GM18511 (cell line): ENCODE data around the gene S100A4.
"Not testable (repeated sequence)": the region's sequence is repeated elsewhere in the genome, so short reads cannot be mapped to it uniquely, and the experiment has no call there.

Experiments
- ATAC-seq: cut with Tn5 transposase; IDR thresholded peaks from one replicate; pipeline ENCODE4 v1.9.1; 2021; ENCODE audit warnings: mild to moderate bottlenecking, moderate library complexity; ENCODE audit not compliant: unreplicated experiment

The S100A4 gene

DNA sequence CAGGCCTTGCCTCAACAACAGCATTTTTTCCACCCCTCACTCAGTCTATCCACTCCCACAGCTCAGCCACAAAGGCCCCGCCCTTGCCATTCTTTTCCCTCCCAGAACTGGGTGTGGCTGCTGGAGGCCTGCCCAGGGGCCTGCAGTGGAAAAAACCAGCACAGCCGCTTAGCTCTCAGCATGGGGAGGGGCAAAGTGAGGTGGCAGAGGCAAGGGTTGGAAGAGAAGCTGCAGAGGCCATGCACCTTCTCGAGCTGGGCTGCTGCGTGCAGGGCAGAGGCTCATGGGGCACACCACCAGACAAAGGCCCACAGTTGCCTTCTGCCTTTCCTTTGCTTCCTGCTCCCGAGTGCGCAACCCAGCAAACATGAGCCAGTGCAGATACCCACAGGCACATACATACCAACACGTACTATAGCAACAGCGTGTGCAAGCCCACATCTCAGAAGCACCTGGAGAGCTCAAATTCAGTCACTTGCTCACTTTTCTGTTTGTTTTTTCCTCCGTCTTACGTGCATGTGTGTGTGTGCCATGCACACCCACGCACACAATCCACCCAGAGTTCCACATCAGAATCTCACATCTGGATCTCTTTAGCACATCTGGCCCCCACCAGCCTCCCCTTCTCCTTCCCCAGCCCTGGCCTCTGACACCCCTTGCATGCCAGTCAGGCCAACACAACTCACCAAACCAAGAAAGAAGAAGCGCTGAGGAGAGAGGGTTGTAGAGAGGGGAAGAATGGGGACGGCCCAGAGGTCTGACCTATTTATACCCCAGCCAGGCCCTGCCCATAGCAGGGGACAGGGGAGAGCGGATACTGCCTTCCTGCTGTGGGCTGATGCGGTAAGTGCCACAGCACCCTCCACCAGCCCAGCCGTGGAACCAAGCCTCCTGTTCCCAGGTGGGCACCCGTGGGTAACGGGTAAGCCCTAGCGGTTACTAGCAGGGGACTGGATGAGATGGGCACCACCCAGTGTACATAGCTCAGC, at the start of gene S100A4:
S100A4 (minus strand) TSS at position 740 of the 989 bp plus-strand sequence. CDS start 1,012 bp downstream, outside the sequence.
- ATAC-seq = peak; percentile 74

DNA sequence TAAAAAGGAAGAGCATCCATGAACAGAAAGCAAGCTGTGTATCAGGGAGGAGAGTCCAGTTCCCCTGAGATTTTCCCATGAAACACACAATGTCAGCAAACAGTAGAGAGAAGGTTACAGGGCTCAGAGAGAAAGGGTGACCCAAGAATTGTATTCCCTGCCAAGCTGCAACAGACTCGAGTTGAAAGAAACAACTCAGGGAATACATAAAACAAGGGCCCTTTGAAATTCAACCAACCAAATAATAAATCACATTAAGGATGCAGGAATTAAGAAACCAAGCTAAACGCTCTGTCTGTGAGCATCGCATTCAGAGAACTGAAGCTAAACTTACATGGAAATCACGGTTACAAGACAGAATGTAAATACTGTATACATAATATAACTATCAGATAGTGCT, 47.1 kb upstream of the S100A4 start:
- ATAC-seq = no peak

DNA sequence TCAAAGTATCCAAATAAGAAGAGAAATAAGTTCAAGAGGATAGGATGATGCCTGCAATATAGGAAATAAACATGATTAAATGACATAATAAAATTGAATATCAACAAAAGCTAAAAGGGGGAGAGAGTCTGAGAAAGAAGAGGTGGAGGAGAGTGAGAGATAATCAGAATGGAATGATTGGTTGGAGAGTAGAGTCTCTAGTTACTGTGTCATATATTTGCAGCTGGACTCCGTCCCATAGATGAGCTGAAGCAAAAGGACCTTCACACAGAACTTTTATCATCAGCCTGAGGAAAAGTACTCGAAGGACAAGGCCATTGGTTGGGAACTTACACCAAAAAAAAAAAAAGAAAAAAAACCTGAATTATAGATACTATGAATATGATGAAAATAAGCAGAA, 42.9 kb upstream of the S100A4 start:
- ATAC-seq = no peak

- not testable (repeated sequence) for ATAC-seq
Observed at GRCh38 chr1:153588033-153588432, 42.4 kb upstream of the S100A4 start.

DNA sequence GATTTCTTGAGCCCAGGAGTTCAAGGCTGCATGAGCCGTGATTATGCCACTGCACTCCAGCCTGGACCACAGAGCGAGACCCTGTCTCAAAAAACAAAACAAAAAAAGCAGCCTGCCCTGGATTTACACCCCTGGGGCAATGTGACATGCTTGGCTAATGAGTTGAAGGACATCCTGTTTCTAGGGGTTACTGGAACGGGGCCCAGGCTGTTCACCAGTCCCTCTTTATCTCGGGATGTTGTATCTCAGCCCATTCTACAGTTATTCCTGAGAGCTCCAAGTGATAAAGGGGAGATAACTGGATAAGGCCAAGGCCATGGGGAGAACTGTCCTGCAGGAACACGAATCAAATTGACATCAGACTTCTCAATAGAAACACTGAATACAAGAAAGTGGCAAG, 41.7 kb upstream of the S100A4 start:
- ATAC-seq = no peak

GRCh38 chr1:153586347-153586746, 40.7 kb upstream of the S100A4 start:
- no peak for ATAC-seq

DNA sequence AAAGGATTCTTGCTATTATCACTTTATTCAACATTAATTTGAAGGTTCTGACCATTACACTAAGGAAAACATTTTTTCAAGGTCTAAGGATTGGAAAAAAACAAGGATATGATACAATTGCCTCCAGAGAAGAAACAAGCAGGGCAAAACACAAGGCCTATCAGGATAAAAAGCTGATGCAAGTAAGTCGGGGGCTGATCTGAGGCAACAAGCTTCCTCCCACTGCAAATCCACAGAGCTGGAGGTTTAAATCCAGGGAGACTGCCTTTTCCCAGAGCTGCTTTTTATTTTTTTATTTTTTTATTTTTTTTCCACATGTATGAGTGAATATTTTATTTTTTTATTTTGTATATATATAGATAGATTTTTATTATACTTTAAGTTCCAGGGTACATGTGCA, 39.4 kb upstream of the S100A4 start:
- no peak for ATAC-seq

- no peak for ATAC-seq
Observed at GRCh38 chr1:153583976-153584375, 38.4 kb upstream of the S100A4 start.

DNA sequence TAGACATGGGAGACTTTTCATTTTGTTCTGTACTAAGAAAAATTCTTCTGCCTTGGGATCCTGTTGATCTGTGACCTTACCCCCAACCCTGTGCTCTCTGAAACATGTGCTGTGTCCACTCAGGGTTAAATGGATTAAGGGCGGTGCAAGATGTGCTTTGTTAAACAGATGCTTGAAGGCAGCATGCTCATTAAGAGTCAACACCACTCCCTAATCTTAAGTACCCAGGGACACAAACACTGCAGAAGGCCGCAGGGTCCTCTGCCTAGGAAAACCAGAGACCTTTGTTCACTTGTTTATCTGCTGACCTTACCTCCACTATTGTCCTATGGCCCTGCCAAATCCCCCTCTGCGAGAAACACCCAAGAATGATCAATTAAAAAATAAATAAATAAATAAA, 37.9 kb upstream of the S100A4 start:
- ATAC-seq = not testable (repeated sequence)

DNA sequence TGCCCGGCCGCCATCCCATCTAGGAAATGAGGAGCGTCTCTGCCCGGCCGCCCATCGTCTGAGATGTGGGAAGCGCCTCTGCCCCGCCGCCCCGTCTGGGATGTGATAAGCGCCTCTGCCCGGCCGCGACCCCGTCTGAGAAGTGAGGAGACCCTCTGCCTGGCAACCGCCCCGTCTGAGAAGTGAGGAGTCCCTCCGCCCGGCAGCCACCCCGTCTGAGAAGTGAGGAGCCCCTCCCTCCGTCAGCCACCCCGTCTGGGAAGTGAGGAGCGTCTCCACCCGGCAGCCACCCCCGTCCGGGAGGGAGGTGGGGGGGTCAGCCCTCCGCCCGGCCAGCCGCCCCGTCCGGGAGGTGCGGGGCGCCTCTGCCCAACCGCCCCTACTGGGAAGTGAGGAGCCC, 37.2 kb upstream of the S100A4 start:
- not testable (repeated sequence) for ATAC-seq

DNA sequence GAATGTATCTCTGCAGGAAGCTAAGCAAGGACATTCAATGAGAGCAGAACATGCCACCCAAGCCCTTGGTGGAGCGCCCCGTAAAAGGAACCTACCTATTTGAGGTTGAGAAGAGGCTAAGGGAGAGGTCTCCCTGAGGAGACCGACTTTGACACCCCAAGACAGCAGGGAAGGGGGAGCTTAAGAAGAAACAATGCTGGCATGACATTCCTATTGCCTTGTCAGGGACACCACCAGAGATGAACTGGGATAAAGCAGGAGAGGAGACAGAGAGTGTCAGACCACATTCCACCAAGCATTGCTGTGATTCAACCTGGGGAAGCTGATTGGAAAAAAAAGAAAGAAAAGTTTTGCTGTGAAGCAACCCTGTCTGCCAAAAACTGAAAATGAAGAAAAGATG, 33.3 kb upstream of the S100A4 start:
- no peak for ATAC-seq

GRCh38 chr1:153578490-153578889, 32.9 kb upstream of the S100A4 start:
- ATAC-seq = no peak

- ATAC-seq = no peak
Observed at GRCh38 chr1:153577624-153578051, 32.0 kb upstream of the S100A4 start.

DNA sequence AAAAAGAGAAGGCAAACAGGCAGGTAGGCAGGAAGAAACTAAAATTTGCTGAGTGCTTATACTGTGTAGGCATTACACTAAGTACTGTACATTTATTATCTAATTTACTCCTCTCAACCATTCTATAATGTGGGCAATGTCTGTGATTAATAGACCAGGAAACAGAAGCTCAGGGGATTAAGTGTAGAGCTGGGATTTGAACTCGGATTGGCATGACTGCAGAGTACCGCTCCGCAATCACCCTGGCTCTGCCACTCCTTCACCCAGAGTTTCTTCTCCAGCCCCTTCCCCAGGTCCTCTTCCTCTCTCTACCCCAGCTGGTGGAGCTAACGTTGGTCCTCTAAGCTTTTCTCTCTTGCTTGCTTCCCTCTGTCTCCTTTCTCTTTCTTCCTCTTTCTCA, 31.5 kb upstream of the S100A4 start:
- no peak for ATAC-seq

- ATAC-seq = not testable (repeated sequence)
Observed at GRCh38 chr1:153575497-153575896, 29.9 kb upstream of the S100A4 start.

- ATAC-seq = not testable (repeated sequence)
Observed at GRCh38 chr1:153575081-153575491, 29.5 kb upstream of the S100A4 start.

DNA sequence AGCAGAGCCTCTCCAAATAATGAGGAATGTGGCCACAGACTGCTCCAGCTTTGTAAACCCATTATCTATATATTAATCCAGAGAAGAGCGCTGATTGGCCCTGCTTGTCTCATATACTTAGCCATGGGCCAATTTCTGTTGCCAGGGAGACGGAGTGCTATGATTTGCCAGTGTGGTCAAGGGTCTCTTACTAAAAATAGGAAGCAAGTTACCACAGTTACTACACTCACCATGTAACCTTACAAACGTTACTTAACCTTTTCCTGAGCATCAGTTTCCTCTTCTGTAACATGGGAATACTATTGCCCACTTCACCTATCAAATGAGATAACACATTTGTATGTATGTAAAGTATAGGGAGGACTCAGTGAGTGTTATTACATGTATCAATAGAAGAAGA, 27.7 kb upstream of the S100A4 start:
- no peak for ATAC-seq

GRCh38 chr1:153572569-153573015, 27.0 kb upstream of the S100A4 start:
- peak; percentile 80 for ATAC-seq

GRCh38 chr1:153571706-153572105, 26.1 kb upstream of the S100A4 start:
- ATAC-seq = no peak

DNA sequence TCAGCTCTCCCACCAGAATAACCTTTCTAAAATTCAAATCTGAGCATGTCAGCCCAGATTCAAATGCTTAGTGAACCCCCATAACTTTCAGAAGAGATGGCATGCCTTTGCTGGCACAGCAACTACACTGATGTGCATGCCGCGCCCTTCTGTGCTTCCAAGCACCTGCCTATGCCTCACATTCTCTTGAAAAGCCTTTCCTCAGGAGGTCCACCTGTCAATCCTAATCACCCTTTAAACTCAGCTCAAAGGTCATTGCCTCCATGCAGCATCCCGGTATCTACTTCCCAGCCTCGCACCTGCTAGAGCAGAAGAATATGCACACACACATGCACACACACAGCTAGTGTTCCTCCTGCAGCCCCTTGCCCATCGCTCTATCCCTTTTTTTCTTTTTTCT, 25.3 kb upstream of the S100A4 start:
- ATAC-seq = no peak

DNA sequence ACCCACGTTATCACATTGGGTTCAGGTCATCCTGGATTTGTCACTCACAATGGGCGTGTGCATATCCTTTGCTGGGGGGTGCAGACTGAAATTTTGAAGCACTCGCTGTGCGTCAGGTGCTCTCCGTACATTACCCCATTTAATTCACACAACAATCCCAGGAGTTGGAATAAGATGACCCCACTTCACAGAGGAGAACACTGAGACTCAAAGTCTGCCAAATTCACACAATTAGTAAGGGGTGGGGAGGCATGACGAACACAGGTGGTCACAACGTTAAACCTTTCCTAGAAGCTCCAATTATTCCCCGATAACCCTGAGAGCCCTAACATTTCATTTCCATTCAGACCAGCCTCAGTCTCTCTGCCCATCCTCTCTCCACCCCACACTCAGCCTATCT, 23.9 kb upstream of the S100A4 start:
- ATAC-seq = no peak

DNA sequence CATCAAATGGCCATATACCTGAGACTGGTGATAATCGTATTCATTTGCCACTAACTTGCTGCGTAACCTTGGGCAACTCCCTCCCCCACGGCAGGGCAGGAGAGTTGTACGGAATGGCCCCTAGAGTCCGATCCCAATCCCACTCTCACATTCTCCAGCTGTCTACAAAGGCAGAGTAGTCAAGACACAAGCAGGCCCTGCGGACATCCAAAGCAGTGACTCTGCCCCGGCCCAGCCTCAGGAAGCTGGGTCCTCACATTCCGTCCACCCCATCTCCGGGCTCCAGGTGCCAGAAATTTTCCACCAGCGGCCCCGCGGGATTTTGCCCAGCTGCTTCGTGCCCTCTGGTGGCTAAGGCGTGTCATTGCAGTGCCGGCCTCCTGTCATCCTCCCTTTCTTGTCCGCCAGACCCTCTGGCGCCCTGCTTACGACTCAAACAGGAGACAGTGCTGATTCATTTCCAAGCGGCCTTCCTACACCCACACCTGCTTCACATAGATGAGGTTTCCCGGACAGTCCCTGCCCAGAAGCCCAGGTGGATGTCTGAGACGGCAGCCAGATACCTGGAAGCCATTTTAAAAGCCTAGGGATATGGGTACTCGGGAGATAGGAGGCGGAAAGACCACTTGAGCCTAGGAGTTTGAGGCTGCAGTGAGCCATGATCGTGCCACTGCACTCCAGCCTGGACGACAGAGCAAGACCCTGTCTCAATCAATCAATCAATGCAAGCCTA, 22.9 kb upstream of the S100A4 start:
- ATAC-seq = no peak
